K562 (cell line): Measurements from ENCODE around the gene RAVER2. TPM values are rescaled to one million over a fixed set of nuclear protein-coding genes. Genes with fewer than 3 reads are reported as not detected.

Source experiments
- ATAC-seq: fragments of 200-7000 bp; cut with Tn5 transposase; 3 replicates; pipeline ENCODE4 v1.9.1; 2020; ENCODE audit warnings: moderate library complexity
- BruUV-seq: library from RNA; stranded (reverse); fragments of 400-500 nt; replicated peaks from 2 replicates; lab custom pipeline; 2021; lab: Mats Ljungman, UMichigan
- CTCF ChIA-PET: fragments of 300-600 bp; formaldehyde crosslinking; extraction: SDS; loops from one replicate; lab custom pipeline; 2021; ENCODE audit warnings: low intra/inter-chr PET ratio; lab: Yijun Ruan, JAX
- POLR2A ChIA-PET: fragments of 300-600, 350-650 bp; sonication (Branson Sonifier 250); formaldehyde crosslinking; extraction: SDS; loops from one replicate; lab custom pipeline; 2021; ENCODE audit warnings: antibody characterized with exemption, inconsistent platforms; lab: Yijun Ruan, JAX
- DNase-seq, 4 experiments: peaks; one replicate each; pipeline versions ENCODE4 v3.0.0 to v3.0.0-alpha.2; 2011 to 2018; ENCODE audit warnings: low spot score in 3 of 4, mixed read lengths in 3 of 4; ENCODE audit errors: extremely low read depth in 1 of 4
- FAIRE-seq: peaks from 2 replicates; lab custom pipeline; 2011; peaks lifted over from hg19 to GRCh38; lab: Jason Lieb, UNC
- H2AFZ ChIP-seq: 2 replicates; pipeline ENCODE4 v1.6.0; 2011; ENCODE audit warnings: low read depth, low read length, control low read depth, inconsistent platforms
- H3K27ac ChIP-seq: fragments of 200-600 bp; 3 replicates; pipeline ENCODE4 v1.8.0; 2011; ENCODE audit warnings: low read depth, mild to moderate bottlenecking, control low read depth, inconsistent platforms, low read length, moderate library complexity, mixed read lengths; ENCODE audit errors: extremely low read depth
- H3K27me3 ChIP-seq, 2 experiments: fragments of 300-600 bp in 1 of 2; 2 replicates in 1 of 2; 3 replicates in 1 of 2; pipeline versions ENCODE4 v1.6.0 to v1.8.0; 2011; ENCODE audit warnings: inconsistent platforms in 2 of 2, low read length in 2 of 2, mild to moderate bottlenecking in 1 of 2, mixed read lengths in 1 of 2, moderate library complexity in 1 of 2; ENCODE audit not compliant: control insufficient read depth in 2 of 2, insufficient read depth in 2 of 2
- H3K36me3 ChIP-seq: fragments of 300-600 bp; 3 replicates; pipeline ENCODE4 v1.8.0; 2011; ENCODE audit warnings: mild to moderate bottlenecking, low read length, inconsistent platforms; ENCODE audit not compliant: control insufficient read depth, insufficient read depth
- H3K4me1 ChIP-seq, 2 experiments: fragments of 200-600 bp in 1 of 2; replicated peaks in 1 of 2; 2 replicates in 1 of 2; 3 replicates in 1 of 2; pipeline versions ENCODE4 v1.5.1 to v1.8.0; 2011; ENCODE audit warnings: inconsistent platforms in 2 of 2, low read length in 2 of 2, mild to moderate bottlenecking in 1 of 2, mixed read lengths in 1 of 2, moderate library complexity in 1 of 2; ENCODE audit not compliant: control insufficient read depth in 2 of 2, insufficient read depth in 2 of 2
- H3K4me2 ChIP-seq: 2 replicates; pipeline ENCODE4 v1.6.1; 2011; ENCODE audit warnings: low read length, control low read depth, inconsistent platforms, mixed read lengths; ENCODE audit not compliant: insufficient read depth
- H3K4me3 ChIP-seq: fragments of 200-600 bp; sonication (generic), shearing (Covaris generic); 2 replicates; pipeline ENCODE4 v1.5.1; 2016; ENCODE audit warnings: control low read depth, inconsistent platforms
- H3K79me2 ChIP-seq: fragments of 200-600 bp; 3 replicates; pipeline ENCODE4 v1.8.0; 2011; ENCODE audit warnings: low read length, inconsistent platforms; ENCODE audit not compliant: control insufficient read depth, insufficient read depth
- H3K9ac ChIP-seq, 2 experiments: 2 replicates each; pipeline versions ENCODE4 v1.6.0 to v1.6.1; 2011; ENCODE audit warnings: low read depth in 2 of 2, low read length in 2 of 2, control low read depth in 1 of 2, inconsistent platforms in 1 of 2, mild to moderate bottlenecking in 1 of 2, mixed read lengths in 1 of 2; ENCODE audit not compliant: insufficient read depth in 1 of 2
- H3K9me1 ChIP-seq: one replicate; pipeline ENCODE4 v1.6.0; 2011; ENCODE audit warnings: inconsistent platforms, mild to moderate bottlenecking, low read length, moderate library complexity; ENCODE audit not compliant: control insufficient read depth, insufficient read depth
- H3K9me3 ChIP-seq: replicated peaks from 2 replicates; pipeline ENCODE4 v1.5.1; 2011; ENCODE audit warnings: low read depth, low read length, inconsistent platforms; ENCODE audit not compliant: control insufficient read depth, insufficient read depth
- H4K20me1 ChIP-seq: replicated peaks from 2 replicates; pipeline ENCODE4 v1.6.1; 2011; ENCODE audit warnings: low read length, inconsistent platforms, mixed read lengths; ENCODE audit not compliant: control insufficient read depth, insufficient read depth
- CREBBP ChIP-seq: IDR thresholded peaks from one replicate; pipeline ENCODE4 v1.6.1; 2012; ENCODE audit warnings: low read depth, mild to moderate bottlenecking, control low read depth, inconsistent platforms, low read length
- E2F3 ChIP-seq: fragments of 250-450 bp; sonication (Bioruptor Pico); IDR thresholded peaks from 2 replicates; pipeline ENCODE4 v1.4.0; 2020; ENCODE audit warnings: mild to moderate bottlenecking
- ELF2 ChIP-seq: fragments of 250-450 bp; sonication (Bioruptor Pico); IDR thresholded peaks from 2 replicates; pipeline ENCODE4 v1.5.0; 2021; ENCODE audit warnings: mild to moderate bottlenecking
- HIVEP1 ChIP-seq: fragments of 250-450 bp; sonication (Bioruptor Pico); IDR thresholded peaks from 2 replicates; pipeline ENCODE4 v1.4.0; 2020; ENCODE audit warnings: mild to moderate bottlenecking
- KLF6 ChIP-seq: fragments of 250-450 bp; sonication (Bioruptor Pico); IDR thresholded peaks from 2 replicates; pipeline ENCODE4 v1.4.0; 2020; ENCODE audit warnings: mild to moderate bottlenecking, moderate library complexity, borderline replicate concordance
- PCBP2 ChIP-seq: fragments of 200-400 bp; formaldehyde crosslinking; IDR thresholded peaks from 2 replicates; pipeline ENCODE4 v1.6.1; 2018; ENCODE audit warnings: low read length, low read depth, mild to moderate bottlenecking, moderate library complexity; ENCODE audit not compliant: poor library complexity, severe bottlenecking
- PTRF ChIP-seq: fragments of 450-650 bp; IDR thresholded peaks from 2 replicates; pipeline ENCODE4 v1.6.1; 2016; ENCODE audit warnings: mild to moderate bottlenecking, missing genetic modification characterization, missing compliant biosample characterization
- SIRT6 ChIP-seq: IDR thresholded peaks from one replicate; pipeline ENCODE4 v1.6.1; 2012; ENCODE audit warnings: low read depth, mild to moderate bottlenecking, control low read depth, inconsistent platforms, low read length, moderate library complexity
- TRIM28 ChIP-seq: fragments of 450-650 bp; IDR thresholded peaks from 2 replicates; pipeline ENCODE4 v1.6.1; 2017
- WGBS: fragments of 100-300 bp; shearing (Covaris generic); methylation state at CpG from one replicate; pipeline ENCODE4 v1.1.6; 2016; ENCODE audit warnings: low coverage, mixed read lengths; ENCODE audit not compliant: insufficient coverage; ENCODE audit errors: missing lambda C conversion rate; 5-methylcytosine and 5-hydroxymethylcytosine counted together
- in situ Hi-C: fragments of 300-500 bp; cut with MboI; formaldehyde crosslinking; loops from 4 replicates; pipeline ENCODE4 v1.15.0; 2018; ENCODE audit warnings: inconsistent platforms, mixed read lengths
- intact Hi-C: fragments of 100-400 bp; cut with micrococcal nuclease; formaldehyde crosslinking; loops from 2 replicates; pipeline ENCODE4 v1.14.2; 2022
- polyA plus RNA-seq, 8 experiments: library from polyadenylated mRNA; depleted of rRNA in 4 of 8; stranded (reverse) in 5 of 8; unstranded in 3 of 8; fragments of >200 nt; fragmentation: Nextera tagmentation in 2 of 8; fragmentation: Illumina TruSeq in 1 of 8; extraction: Ambion mirVana in 2 of 8; extraction: Trizol in 1 of 8; gene quantifications; 2 replicates each; pipeline versions ENCODE4 v1.2.1 to v1.2.3, GENCODE V29; 2011 to 2014; ENCODE audit warnings: inconsistent platforms in 1 of 8, missing spikeins in 1 of 8
- total RNA-seq, 7 experiments: library from RNA; depleted of rRNA in 6 of 7; stranded (reverse); fragments of >200 nt in 6 of 7; fragmentation: Illumina TruSeq in 2 of 7; extraction: Trizol in 2 of 7; gene quantifications; 2 replicates each; pipeline versions ENCODE4 v1.2.1 to v1.2.3, GENCODE V29; 2011 to 2021; ENCODE audit warnings: low replicate concordance in 1 of 7
- TF ChIP-seq, protein P1 (sequence below), 2 experiments: fragments of 450-650 bp in 1 of 2; IDR thresholded peaks; 2 replicates each; pipeline ENCODE4 v1.6.1; 2011 to 2017; ENCODE audit warnings: low read depth in 2 of 2, antibody characterized with exemption in 1 of 2, borderline replicate concordance in 1 of 2, low read length in 1 of 2, mild to moderate bottlenecking in 1 of 2, mixed read lengths in 1 of 2; ENCODE audit not compliant: control insufficient read depth in 1 of 2
- TF ChIP-seq, protein P2 (sequence below): fragments of 450-650 bp; IDR thresholded peaks from 2 replicates; pipeline ENCODE4 v1.6.1; 2018; ENCODE audit warnings: mild to moderate bottlenecking, low read depth; ENCODE audit not compliant: partially characterized antibody
- TF ChIP-seq, protein P3 (sequence below): fragments of 450-650 bp; formaldehyde crosslinking; IDR thresholded peaks from 2 replicates; pipeline ENCODE4 v1.4.0; 2022; ENCODE audit warnings: missing genetic modification characterization
- TF ChIP-seq, protein P4 (sequence below): fragments of 450-650 bp; formaldehyde crosslinking; IDR thresholded peaks from 2 replicates; pipeline ENCODE4 v1.4.0; 2020; ENCODE audit warnings: mild to moderate bottlenecking, moderate library complexity
- TF ChIP-seq, protein P5 (sequence below): IDR thresholded peaks from 3 replicates; pipeline ENCODE4 v1.6.1; 2011; ENCODE audit warnings: borderline replicate concordance, mild to moderate bottlenecking; ENCODE audit not compliant: insufficient read length, insufficient read depth

Gene RAVER2
- total and polyA plus RNA-seq, 9 of the 15 experiments (the other 6 are each of a cell fraction or from before 2014, with no cell fraction given), result 1.8 to 6.1 (median 4.4) TPM

DNA sequence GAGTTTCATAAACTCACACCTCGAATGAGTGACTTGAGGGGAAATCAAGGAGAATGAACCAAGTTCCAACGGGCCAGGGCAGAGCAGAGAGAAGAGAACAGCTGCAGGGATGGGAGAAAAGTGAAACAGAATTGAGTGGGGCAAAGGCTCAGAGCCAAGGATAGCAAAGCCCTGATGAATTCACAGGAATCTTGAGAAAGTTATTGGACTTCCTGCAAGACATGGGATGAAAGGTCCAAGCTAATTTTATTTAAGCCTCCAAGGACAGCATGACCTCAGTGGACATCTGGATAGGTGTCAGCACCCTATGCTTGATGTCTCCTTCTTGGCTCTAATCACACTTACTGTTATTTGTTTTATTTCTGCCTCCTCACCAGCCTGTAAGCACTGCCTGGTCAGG, 43.0 kb upstream of the RAVER2 start:
- intact Hi-C loops, result no loop called here
- Histone ChIP-seq H3K27me3 (peaks cover 3 to 11% of the 10 kb centered on the region in 2 experiments; a peak in 3 of 5 replicates), H3K4me1 (no peaks in the 10 kb centered on the region), H3K4me3 (no peak overlapping the region), H3K27ac (no peak overlapping the region), H3K36me3 (no peaks in the 10 kb centered on the region), H2AFZ (no peak overlapping the region), H3K9me1 (no peaks in the 10 kb centered on the region)
- POLR2A ChIA-PET, result interaction anchor here (0.6 kb wide), 1 partner anchor 903 kb away, joined by 3 read pairs; no protein-coding TSS in a partner anchor
- DNase-seq (no peak), FAIRE-seq (no peak)
- in situ Hi-C loops, result no loop called here
- BruUV-seq, result no TSS peak
- CTCF ChIA-PET, result no interaction called here
- 0% methylated on average over 2 of the region's 2 CpGs for WGBS
- TF ChIP-seq, protein P1, sequence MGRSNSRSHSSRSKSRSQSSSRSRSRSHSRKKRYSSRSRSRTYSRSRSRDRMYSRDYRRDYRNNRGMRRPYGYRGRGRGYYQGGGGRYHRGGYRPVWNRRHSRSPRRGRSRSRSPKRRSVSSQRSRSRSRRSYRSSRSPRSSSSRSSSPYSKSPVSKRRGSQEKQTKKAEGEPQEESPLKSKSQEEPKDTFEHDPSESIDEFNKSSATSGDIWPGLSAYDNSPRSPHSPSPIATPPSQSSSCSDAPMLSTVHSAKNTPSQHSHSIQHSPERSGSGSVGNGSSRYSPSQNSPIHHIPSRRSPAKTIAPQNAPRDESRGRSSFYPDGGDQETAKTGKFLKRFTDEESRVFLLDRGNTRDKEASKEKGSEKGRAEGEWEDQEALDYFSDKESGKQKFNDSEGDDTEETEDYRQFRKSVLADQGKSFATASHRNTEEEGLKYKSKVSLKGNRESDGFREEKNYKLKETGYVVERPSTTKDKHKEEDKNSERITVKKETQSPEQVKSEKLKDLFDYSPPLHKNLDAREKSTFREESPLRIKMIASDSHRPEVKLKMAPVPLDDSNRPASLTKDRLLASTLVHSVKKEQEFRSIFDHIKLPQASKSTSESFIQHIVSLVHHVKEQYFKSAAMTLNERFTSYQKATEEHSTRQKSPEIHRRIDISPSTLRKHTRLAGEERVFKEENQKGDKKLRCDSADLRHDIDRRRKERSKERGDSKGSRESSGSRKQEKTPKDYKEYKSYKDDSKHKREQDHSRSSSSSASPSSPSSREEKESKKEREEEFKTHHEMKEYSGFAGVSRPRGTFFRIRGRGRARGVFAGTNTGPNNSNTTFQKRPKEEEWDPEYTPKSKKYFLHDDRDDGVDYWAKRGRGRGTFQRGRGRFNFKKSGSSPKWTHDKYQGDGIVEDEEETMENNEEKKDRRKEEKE (IDR thresholded peaks at IDR 0.05; ENCODE audit: borderline replicate concordance in 1 of 2, control insufficient read depth in 1 of 2, low read depth in 2 of 2, low read length in 1 of 2), result no peak
- no peak for TF ChIP-seq KLF6 (CRISPR knock-in tag)
- TF ChIP-seq, protein P2, sequence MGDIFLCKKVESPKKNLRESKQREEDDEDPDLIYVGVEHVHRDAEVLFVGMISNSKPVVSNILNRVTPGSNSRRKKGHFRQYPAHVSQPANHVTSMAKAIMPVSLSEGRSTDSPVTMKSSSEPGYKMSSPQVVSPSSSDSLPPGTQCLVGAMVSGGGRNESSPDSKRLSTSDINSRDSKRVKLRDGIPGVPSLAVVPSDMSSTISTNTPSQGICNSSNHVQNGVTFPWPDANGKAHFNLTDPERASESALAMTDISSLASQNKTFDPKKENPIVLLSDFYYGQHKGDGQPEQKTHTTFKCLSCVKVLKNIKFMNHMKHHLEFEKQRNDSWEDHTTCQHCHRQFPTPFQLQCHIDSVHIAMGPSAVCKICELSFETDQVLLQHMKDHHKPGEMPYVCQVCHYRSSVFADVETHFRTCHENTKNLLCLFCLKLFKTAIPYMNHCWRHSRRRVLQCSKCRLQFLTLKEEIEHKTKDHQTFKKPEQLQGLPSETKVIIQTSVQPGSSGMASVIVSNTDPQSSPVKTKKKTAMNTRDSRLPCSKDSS, result no peak
- TF ChIP-seq, protein P3, sequence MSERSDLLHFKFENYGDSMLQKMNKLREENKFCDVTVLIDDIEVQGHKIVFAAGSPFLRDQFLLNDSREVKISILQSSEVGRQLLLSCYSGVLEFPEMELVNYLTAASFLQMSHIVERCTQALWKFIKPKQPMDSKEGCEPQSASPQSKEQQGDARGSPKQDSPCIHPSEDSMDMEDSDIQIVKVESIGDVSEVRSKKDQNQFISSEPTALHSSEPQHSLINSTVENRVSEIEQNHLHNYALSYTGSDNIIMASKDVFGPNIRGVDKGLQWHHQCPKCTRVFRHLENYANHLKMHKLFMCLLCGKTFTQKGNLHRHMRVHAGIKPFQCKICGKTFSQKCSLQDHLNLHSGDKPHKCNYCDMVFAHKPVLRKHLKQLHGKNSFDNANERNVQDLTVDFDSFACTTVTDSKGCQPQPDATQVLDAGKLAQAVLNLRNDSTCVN, result no peak
- TF ChIP-seq PTRF (tag), result no peak
- TF ChIP-seq E2F3 (CRISPR knock-in tag), result no peak
- no peak for TF ChIP-seq SIRT6
- TF ChIP-seq PCBP2, result no peak
- no peak for TF ChIP-seq CREBBP
- TF ChIP-seq, protein P4, sequence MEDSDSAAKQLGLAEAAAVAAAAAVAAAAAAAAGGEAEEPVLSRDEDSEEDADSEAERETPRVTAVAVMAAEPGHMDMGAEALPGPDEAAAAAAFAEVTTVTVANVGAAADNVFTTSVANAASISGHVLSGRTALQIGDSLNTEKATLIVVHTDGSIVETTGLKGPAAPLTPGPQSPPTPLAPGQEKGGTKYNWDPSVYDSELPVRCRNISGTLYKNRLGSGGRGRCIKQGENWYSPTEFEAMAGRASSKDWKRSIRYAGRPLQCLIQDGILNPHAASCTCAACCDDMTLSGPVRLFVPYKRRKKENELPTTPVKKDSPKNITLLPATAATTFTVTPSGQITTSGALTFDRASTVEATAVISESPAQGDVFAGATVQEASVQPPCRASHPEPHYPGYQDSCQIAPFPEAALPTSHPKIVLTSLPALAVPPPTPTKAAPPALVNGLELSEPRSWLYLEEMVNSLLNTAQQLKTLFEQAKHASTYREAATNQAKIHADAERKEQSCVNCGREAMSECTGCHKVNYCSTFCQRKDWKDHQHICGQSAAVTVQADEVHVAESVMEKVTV (CRISPR knock-in tag), result no peak
- TF ChIP-seq TRIM28, result no peak
- TF ChIP-seq, protein P5, sequence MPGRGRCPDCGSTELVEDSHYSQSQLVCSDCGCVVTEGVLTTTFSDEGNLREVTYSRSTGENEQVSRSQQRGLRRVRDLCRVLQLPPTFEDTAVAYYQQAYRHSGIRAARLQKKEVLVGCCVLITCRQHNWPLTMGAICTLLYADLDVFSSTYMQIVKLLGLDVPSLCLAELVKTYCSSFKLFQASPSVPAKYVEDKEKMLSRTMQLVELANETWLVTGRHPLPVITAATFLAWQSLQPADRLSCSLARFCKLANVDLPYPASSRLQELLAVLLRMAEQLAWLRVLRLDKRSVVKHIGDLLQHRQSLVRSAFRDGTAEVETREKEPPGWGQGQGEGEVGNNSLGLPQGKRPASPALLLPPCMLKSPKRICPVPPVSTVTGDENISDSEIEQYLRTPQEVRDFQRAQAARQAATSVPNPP, result no peak
- TF ChIP-seq HIVEP1 (CRISPR knock-in tag), result no peak
- no peak for TF ChIP-seq ELF2
- TF ChIP-seq, all 486 proteins: peak for 0
- Histone ChIP-seq H3K79me2 (no peaks in the 10 kb centered on the region), H4K20me1 (no peaks in the 10 kb centered on the region), H3K4me2 (no peak overlapping the region), H3K9ac (no peak overlapping the region), H3K9me3 (no peaks in the 10 kb centered on the region)
- ATAC-seq, result no peak
